HG02938 (cell line): ENCODE data around the gene ATRX.
"Not testable (repeated sequence)": the region's sequence is repeated elsewhere in the genome, so short reads cannot be mapped to it uniquely, and the experiment has no call there.

Experiments used
- ATAC-seq: cut with Tn5 transposase; IDR thresholded peaks from one replicate; pipeline ENCODE4 v1.9.1; 2021; ENCODE audit warnings: mild to moderate bottlenecking, moderate library complexity; ENCODE audit not compliant: unreplicated experiment

Gene ATRX

GRCh38 chrX:77635373-77635772, 150.6 kb downstream of the ATRX start:
- no peak for ATAC-seq

- ATAC-seq = no peak
These were observed 157.6 kb downstream of the ATRX start for GRCh38 chrX:77628294-77629025.

- ATAC-seq = no peak
These were observed 163.3 kb downstream of the ATRX start for GRCh38 chrX:77622672-77623071.

GRCh38 chrX:77622233-77622632, 163.8 kb downstream of the ATRX start:
- no peak for ATAC-seq

- not testable (repeated sequence) for ATAC-seq
These were observed 164.6 kb downstream of the ATRX start for GRCh38 chrX:77621453-77621852.

GRCh38 chrX:77617206-77617605, 168.8 kb downstream of the ATRX start:
- no peak for ATAC-seq

- ATAC-seq = no peak
These were observed 182.2 kb downstream of the ATRX start for GRCh38 chrX:77603635-77604336.

GRCh38 chrX:77597511-77597910, 188.5 kb downstream of the ATRX start:
- no peak for ATAC-seq

- no peak for ATAC-seq
These were observed 188.9 kb downstream of the ATRX start for GRCh38 chrX:77597090-77597489.

- no peak for ATAC-seq
These were observed 190.2 kb downstream of the ATRX start for GRCh38 chrX:77595848-77596247.

- no peak for ATAC-seq
These were observed 213.7 kb downstream of the ATRX start for GRCh38 chrX:77572322-77572721.

- ATAC-seq = no peak
These were observed 220.7 kb downstream of the ATRX start for GRCh38 chrX:77565278-77565677.

GRCh38 chrX:77564823-77565222, 221.2 kb downstream of the ATRX start:
- ATAC-seq = no peak

GRCh38 chrX:77561372-77561771, 224.6 kb downstream of the ATRX start:
- ATAC-seq = no peak

- ATAC-seq = no peak
These were observed 229.7 kb downstream of the ATRX start for GRCh38 chrX:77556276-77556675.

- ATAC-seq = no peak
These were observed 237.3 kb downstream of the ATRX start for GRCh38 chrX:77548751-77549150.

- not testable (repeated sequence) for ATAC-seq
These were observed 246.2 kb downstream of the ATRX start for GRCh38 chrX:77539778-77540177.

GRCh38 chrX:77531261-77531660, 254.8 kb downstream of the ATRX start:
- not testable (repeated sequence) for ATAC-seq

- no peak for ATAC-seq
These were observed 258.0 kb downstream of the ATRX start for GRCh38 chrX:77528034-77528433.

GRCh38 chrX:77527233-77528001, 258.6 kb downstream of the ATRX start:
- ATAC-seq = no peak

GRCh38 chrX:77519765-77520164, 266.3 kb downstream of the ATRX start:
- no peak for ATAC-seq

- ATAC-seq = no peak
These were observed 271.8 kb downstream of the ATRX start for GRCh38 chrX:77514177-77514576.
